NOMO-1 treated with dmso at 0.1 percent for 144 hours (cell line): Measurements from ENCODE around the gene ZCCHC3.
A peak's percentile ranks its signal among the peaks of the same experiment; 100 is the strongest.

Source experiments
- DNase-seq: peaks from one replicate; lab custom pipeline; 2025; ENCODE audit not compliant: unreplicated experiment; lab: John Stamatoyannopoulos, UW

Gene ZCCHC3

GRCh38 chr20:311609-312008 is 14.2 kb downstream of the ZCCHC3 start:
- no peak for DNase-seq

- no peak for DNase-seq
Measured at GRCh38 chr20:312067-312466, 14.7 kb downstream of the ZCCHC3 start.

GRCh38 chr20:312866-313265 is 15.5 kb downstream of the ZCCHC3 start:
- no peak for DNase-seq

GRCh38 chr20:313402-313801 is 16.0 kb downstream of the ZCCHC3 start:
- no peak for DNase-seq

- no peak for DNase-seq
Measured at GRCh38 chr20:313948-314347, 16.6 kb downstream of the ZCCHC3 start.

GRCh38 chr20:316316-317068 is 19.1 kb downstream of the ZCCHC3 start:
- DNase-seq, result no peak

GRCh38 chr20:324177-325044 is 27.0 kb downstream of the ZCCHC3 start:
- peak; percentile 67 for DNase-seq

GRCh38 chr20:325045-325888 is 27.9 kb downstream of the ZCCHC3 start, which contains the start of gene SOX12:
TSS of gene SOX12 (plus strand) at chr20:325552. CDS start at chr20:325925, 373 bp downstream.
- peak; percentile 95 for DNase-seq

GRCh38 chr20:325889-326644 is 28.7 kb downstream of the ZCCHC3 start:
- peak; percentile 15 for DNase-seq

- DNase-seq, result peak; percentile 7
Measured at GRCh38 chr20:326645-327185, 29.3 kb downstream of the ZCCHC3 start.

- peak; percentile 42 for DNase-seq
Measured at GRCh38 chr20:327186-328026, 30.0 kb downstream of the ZCCHC3 start.

GRCh38 chr20:328027-328974 is 30.9 kb downstream of the ZCCHC3 start:
- no peak for DNase-seq

GRCh38 chr20:328975-329695 is 31.8 kb downstream of the ZCCHC3 start:
- DNase-seq, result no peak

GRCh38 chr20:329851-330232 is 32.5 kb downstream of the ZCCHC3 start:
- DNase-seq, result no peak

GRCh38 chr20:330233-331149 is 33.1 kb downstream of the ZCCHC3 start:
- peak; percentile 73 for DNase-seq

GRCh38 chr20:334578-334977 is 37.2 kb downstream of the ZCCHC3 start:
- no peak for DNase-seq
